ENCODE results near the gene ASPRV1. TPM values are rescaled to one million over a fixed set of nuclear protein-coding genes. Genes with fewer than 3 reads are reported as not detected.
"Not testable (repeated sequence)": the region's sequence is repeated elsewhere in the genome, so short reads cannot be mapped to it uniquely, and the experiment has no call there.

ASPRV1 gene
- total RNA-seq, 4 donors from 2014 or later, result 0.95 to 1.2 TPM; not detected in 2

- Histone ChIP-seq H3K27me3 (no peaks in the 10 kb centered on the region), H3K9me3 (no peaks in the 10 kb centered on the region), H3K4me1 (no peaks in the 10 kb centered on the region), H3K36me3 (no peaks in the 10 kb centered on the region), H3K4me3 (no peak overlapping the region), H3K27ac (no peak overlapping the region)
- WGBS, 2 donors (ENCODE audit: low coverage in 1 of 2), result 87% methylated on average over 10 of the region's 11 CpGs; no CpG with 5 or more reads in 1 of the 2 donors
- no peak for DNase-seq
- in situ Hi-C loops (cut with MboI; ENCODE audit: low pct_ligation_motif_present in 1 of 4, low pct_unique_long_range_greater_than_20kb in 1 of 4, low sequenced_read_pairs in 3 of 4), result no loop called here
- intact Hi-C loops (cut with DNase I; ENCODE audit: low total_unique reads), result no loop called here
- TF ChIP-seq POLR2A (IDR thresholded peaks at IDR 0.05) (no peak), CTCF (IDR thresholded peaks at IDR 0.05) (no peak), POLR2AphosphoS5 (IDR thresholded peaks at IDR 0.05) (no peak), EP300 (IDR thresholded peaks at IDR 0.05; ENCODE audit: low read depth) (no peak)
Observed at GRCh38 chr2:69955029-69955428, 6.4 kb downstream of the ASPRV1 start.

- Histone ChIP-seq H3K4me3 (no peak overlapping the region), H3K27me3 (peaks cover 8% of the 10 kb centered on the region), H3K27ac (no peak overlapping the region), H3K4me1 (no peaks in the 10 kb centered on the region), H3K36me3 (no peaks in the 10 kb centered on the region), H3K9me3 (no peaks in the 10 kb centered on the region)
- 89 to 96% methylated on average over 1 of the region's 1 CpG for WGBS, 2 donors (ENCODE audit: low coverage in 1 of 2)
- in situ Hi-C loops (cut with MboI; ENCODE audit: low pct_ligation_motif_present in 1 of 4, low pct_unique_long_range_greater_than_20kb in 1 of 4, low sequenced_read_pairs in 3 of 4) (no loop called here), intact Hi-C loops (cut with DNase I; ENCODE audit: low total_unique reads) (no loop called here)
- DNase-seq, result no peak
- TF ChIP-seq EP300 (IDR thresholded peaks at IDR 0.05; ENCODE audit: low read depth) (no peak), POLR2AphosphoS5 (IDR thresholded peaks at IDR 0.05) (no peak), CTCF (IDR thresholded peaks at IDR 0.05) (no peak), POLR2A (IDR thresholded peaks at IDR 0.05) (no peak)
Observed at GRCh38 chr2:69954084-69954483, 7.3 kb downstream of the ASPRV1 start.

- in situ Hi-C loops (cut with MboI; ENCODE audit: low pct_ligation_motif_present in 1 of 4, low pct_unique_long_range_greater_than_20kb in 1 of 4, low sequenced_read_pairs in 3 of 4), result no loop called here
- WGBS, 2 donors (ENCODE audit: low coverage in 1 of 2), result 78 to 84% methylated on average over 2 to 6 of the region's 6 CpGs
- intact Hi-C loops (cut with DNase I; ENCODE audit: low total_unique reads), result no loop called here
Observed at GRCh38 chr2:69952336-69953115, 8.9 kb downstream of the ASPRV1 start.

GRCh38 chr2:69950671-69951070, 10.8 kb downstream of the ASPRV1 start:
- DNase-seq; H3K36me3 ChIP-seq; in situ Hi-C loops (cut with MboI; ENCODE audit: low pct_ligation_motif_present in 1 of 4, low pct_unique_long_range_greater_than_20kb in 1 of 4, low sequenced_read_pairs in 3 of 4); H3K4me1 ChIP-seq; H3K4me3 ChIP-seq; intact Hi-C loops (cut with DNase I; ENCODE audit: low total_unique reads); H3K27ac ChIP-seq; H3K9me3 ChIP-seq: not testable (repeated sequence)
- H3K27me3 ChIP-seq, result peaks cover 13% of the 10 kb centered on the region
- WGBS, 2 donors (ENCODE audit: low coverage in 1 of 2), result 93 to 100% methylated on average over 1 to 3 of the region's 3 CpGs

More at GRCh38 chr2:69952336-69953115, 8.9 kb downstream of the ASPRV1 start:
- H3K9me3 ChIP-seq, result no peaks in the 10 kb centered on the region
- H3K36me3 ChIP-seq, result no peaks in the 10 kb centered on the region
- DNase-seq, result no peak
- H3K27me3 ChIP-seq, result peaks cover 13% of the 10 kb centered on the region
- no peak overlapping the region for H3K27ac ChIP-seq
- no peak overlapping the region for H3K4me3 ChIP-seq
- TF ChIP-seq POLR2A (IDR thresholded peaks at IDR 0.05), result no peak
- TF ChIP-seq EP300 (IDR thresholded peaks at IDR 0.05; ENCODE audit: low read depth), result no peak
- TF ChIP-seq CTCF (IDR thresholded peaks at IDR 0.05), result no peak
- no peak for TF ChIP-seq POLR2AphosphoS5 (IDR thresholded peaks at IDR 0.05)
- no peaks in the 10 kb centered on the region for H3K4me1 ChIP-seq

Measured in transverse colon (tissue), 4 donors.